Endothelial cell of hepatic sinusoid (primary cell): ENCODE results near the gene SPTBN4.
"Not testable (repeated sequence)": the region's sequence is repeated elsewhere in the genome, so short reads cannot be mapped to it uniquely, and the experiment has no call there.

Experiments
- in situ Hi-C: cut with HindIII; loops from 2 replicates; pipeline ENCODE4 v1.10.0; 2017; ENCODE audit warnings: low sequenced_read_pairs

SPTBN4 gene

DNA sequence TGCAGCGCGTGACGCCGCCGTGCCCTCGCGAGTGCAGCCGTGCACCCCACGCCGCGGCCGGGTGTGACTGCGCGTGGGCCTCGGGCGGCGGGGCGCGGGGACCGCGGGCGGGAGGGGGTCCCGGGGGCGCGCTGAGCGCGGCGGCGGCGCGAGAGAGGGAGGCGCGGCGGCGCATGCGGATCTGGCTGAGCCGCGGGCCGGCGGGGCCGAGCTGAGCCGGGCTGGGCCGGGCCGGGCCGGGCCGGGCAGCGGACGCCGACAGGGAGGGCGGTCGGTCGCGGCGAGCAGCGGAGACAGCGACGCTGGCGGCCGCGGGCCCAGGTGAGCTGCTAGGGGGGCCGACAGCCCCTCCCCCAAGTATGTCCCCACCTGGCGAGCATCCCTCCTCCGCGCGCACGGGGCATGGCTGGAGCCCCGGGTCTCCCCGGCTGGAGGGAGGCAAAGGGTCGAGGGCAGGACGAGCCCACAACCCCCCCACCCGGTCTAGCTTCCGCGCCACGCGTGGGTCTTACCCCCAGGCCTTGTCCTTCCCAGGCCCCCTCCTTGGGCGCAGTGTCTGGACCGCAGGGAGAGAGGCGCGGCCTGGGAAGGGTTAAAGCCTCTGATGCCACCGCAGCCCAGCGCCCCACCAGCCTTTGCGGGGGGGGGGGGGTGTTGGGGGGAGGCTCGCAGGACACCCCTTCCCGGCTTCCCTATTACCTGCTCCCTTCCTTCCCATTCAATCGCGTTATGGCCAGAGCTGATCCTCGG lies at the start of gene SPTBN4:
Gene SPTBN4 (plus strand): TSS at position 17 of the 750 bp plus-strand sequence. CDS start 5,621 bp downstream, outside the sequence.
- in situ Hi-C loops, result no loop called here

DNA sequence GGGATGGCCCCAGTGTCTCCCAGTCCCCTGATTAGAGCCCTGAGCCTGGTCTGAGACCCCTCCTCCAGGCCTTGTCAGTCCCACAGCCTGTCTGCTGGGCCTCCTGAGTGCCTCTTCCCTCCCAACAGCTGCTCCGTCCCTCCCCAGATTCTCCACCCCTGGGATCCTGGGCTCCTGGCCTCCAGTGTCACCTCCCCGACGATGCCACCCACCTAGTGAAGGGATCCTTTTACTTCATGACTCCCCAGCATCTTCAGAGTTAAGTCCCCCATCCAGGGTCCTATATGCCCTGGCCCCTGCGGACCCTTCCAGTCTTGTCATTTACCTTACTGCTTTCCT lies 49.2 kb upstream of the SPTBN4 start:
- in situ Hi-C loops, result no loop called here

GRCh38 chr19:40418040-40418439 lies 48.8 kb upstream of the SPTBN4 start:
- in situ Hi-C loops, result no loop called here

DNA sequence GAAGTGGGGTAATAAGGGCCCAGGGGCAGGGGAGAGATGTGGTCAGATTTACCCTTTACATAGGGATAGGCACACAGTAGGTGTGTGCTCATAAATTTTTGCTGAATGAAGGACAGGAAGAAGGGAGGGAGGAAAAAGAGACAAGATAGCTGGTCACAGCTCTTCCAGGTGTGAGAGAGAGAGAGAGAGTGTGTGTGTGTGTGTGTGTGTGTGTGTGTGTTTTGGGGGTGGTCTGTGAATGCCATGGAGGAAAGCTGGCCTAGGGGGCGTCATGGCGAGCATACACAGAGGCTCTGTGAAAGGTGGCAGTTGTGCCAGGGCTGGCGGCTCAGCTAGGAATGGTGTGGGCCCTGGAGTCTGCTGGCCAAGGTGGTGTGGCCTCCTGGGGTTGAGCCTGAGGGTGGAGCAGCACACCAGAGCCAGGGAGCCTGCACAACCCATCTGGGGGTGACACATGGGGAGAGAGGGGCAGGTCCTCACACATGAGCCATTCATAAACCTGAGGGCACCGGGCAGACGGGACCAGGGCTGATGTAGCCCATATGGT lies 47.7 kb upstream of the SPTBN4 start:
- in situ Hi-C loops, result no loop called here

DNA sequence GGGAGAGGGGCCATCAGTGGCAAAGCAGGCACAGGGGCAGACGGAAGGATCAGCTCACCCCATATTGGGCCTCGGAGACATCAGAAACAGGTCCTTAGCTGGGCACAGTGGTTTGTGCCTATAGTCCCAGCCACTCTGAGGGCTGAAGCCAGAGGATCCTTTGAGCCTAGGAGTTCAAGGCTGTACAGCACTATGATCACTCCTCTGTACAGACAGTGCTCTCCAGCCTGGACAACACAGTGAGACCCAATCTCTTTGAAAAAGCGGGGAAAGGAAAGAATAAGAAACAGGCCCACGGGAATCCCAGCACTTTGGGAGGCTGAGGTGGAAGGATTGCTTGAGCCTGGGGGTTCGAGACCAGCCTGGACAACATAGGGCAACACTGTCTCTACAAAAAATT lies 47.0 kb upstream of the SPTBN4 start:
- in situ Hi-C loops, result no loop called here

DNA sequence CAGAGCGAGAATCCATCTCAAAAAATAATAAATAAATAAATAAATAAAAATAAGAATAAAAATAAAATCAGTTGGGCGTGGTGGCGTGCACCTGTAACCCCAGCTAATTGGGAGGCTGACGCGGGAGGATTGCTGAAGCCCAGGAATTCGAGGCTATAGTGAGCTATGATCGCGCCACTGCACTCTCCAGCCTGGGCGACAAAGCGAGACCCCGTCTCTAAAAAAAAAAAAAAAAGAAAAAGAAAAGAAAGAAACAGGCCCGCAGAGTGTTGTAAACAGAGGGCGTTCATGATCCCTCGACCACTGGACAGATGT lies 46.4 kb upstream of the SPTBN4 start:
- in situ Hi-C loops, result no loop called here

DNA sequence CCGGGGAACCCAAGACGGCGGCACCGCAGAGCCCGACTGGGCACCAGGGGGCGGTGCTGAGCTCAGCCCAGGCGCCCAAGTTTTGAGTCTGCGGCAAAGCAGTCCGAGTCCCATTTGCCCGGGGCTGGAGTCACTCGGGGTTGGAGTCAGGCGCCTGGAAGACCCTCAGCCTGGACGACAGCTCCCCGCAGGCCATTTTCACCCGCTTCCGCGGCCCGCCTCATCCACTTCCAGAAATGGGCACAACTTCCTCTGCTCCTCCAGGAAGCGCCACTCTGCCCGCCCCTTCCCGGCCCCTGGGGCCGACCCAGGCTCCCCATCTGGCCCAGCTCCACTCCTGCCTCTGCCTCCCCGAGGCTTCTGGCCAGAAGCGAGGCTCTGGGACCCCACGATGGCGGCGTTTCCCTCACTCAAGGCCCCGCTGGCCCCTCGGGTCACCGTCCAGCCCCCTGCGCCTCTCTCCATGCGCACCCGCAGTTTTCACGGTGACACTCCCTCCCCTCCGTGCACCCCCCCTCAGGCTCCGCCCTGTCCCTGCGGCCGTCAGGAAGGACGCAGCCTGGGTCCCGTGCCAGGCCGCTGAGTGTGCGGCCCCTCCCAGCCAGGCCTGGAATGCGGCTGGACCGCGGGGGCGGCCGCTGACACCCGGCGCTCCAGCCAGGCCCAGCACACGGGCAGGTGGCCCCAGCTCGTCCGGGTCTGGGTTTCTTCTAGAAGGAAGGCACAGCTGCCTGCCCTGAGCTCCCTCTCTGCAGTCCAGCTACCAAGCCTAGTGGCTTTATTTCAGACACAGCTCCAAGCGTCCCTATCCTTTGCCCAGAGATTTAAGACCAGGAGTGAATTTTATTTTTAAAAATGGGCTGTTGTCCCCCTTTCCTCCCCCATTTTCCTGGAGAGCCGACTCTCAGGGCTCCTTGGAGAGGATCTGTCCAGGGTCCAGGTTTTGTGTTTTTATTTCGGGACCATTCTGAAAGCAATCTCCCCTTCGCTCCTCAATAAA lies 45.7 kb upstream of the SPTBN4 start:
- in situ Hi-C loops, result no loop called here

DNA sequence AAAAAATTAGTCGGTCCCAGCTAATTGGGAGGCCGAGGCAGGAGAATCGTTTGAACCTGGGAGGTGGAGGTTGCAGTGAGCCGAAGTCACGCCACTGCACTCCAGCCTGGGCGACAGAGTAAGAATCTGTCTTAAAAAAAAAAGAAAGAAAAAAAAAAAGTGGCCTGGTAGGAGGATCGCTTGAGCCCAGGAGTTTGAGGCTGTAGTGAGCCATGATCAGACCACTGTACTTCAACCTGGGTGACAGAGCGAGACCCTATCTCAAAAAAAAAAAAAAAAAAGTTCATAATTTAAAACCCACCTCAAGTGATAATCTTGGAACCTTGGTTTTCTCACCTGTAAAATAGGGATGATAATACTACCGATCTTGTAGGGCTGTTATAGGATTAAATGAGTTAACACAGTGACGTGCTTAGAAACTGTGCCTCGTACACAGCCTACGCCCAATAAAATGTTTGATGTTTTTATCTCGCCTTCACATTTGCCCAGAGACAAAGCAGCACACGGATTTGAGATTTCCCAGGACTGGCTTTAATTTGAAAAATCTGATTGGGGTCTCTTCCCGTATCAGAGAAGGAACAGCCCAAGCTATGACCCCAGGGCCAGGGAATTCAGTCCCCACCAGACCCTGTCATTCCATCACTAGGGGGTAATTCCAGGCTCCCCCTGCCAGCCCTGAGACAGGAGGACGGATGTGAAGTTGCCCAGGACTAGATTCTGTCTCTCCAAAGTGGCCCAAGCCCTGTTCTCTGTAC lies 44.6 kb upstream of the SPTBN4 start:
- in situ Hi-C loops, result no loop called here

- in situ Hi-C loops, result no loop called here
Observed at GRCh38 chr19:40422748-40423566, 43.8 kb upstream of the SPTBN4 start.

DNA sequence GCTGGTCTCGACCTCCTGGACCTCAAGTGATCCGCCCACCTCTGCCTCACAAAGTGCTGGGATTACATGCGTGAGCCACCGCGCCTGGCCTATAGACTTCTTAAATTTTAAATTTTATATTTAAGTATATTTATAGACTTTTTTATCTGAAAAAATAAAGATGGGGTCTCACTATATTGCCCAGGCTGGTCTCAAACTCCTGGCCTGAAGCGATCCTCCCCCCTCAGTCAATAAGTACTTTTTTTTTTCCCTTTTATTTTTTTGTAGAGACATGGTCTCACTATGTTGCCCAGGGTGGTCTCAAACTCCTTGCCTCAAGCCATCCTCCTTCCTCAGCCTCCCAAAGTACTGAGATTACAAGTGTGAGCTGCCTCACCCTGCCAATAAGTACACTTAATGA lies 42.9 kb upstream of the SPTBN4 start:
- in situ Hi-C loops, result no loop called here

- in situ Hi-C loops, result no loop called here
Observed at GRCh38 chr19:40424637-40425449, 42.0 kb upstream of the SPTBN4 start.

DNA sequence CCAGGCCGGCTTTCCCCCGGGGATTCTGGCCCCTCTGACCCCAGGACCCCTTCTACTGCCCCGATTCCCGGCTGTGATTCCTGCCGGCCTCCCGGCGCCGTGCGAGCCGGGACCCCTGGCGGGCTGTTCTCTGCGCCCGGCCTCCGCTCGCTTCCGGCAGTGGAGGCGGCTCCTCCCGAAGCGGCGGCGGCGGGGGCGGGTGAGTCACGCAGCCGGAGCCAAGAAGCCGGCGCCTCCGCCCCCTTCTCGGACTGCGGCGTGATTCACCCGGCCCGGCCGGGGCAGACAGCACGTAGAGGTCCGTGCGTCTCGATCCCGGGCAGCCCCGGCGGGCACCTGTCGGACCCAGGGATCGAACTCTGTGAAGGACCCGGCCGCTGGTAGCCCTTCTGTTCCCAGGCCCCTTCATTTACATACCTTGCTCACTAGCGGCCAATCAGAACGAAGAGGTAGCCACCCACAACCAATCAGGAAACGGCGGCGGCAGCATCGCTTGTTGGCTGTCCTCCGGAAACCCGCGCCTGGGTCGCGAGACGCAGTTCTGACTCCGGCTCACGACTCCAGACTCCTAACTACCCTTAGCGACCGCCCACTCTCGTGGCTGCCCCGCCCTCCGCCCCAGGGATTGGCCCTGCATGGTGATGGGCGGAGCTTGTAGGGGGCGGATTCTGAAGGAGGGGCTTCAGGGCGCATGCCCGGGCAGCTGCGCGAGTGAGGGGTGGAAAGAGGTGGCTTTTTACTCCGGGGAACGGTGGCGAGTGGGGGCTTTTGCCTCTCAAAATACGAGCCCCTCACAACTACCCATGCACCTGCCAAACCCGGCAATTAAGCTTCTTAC lies 41.1 kb upstream of the SPTBN4 start, which contains the start of gene SERTAD1:
Gene SERTAD1 (minus strand): TSS at position 543 of the 838 bp plus-strand sequence. CDS start 2,446 bp downstream, outside the sequence.
- in situ Hi-C loops, result no loop called here

DNA sequence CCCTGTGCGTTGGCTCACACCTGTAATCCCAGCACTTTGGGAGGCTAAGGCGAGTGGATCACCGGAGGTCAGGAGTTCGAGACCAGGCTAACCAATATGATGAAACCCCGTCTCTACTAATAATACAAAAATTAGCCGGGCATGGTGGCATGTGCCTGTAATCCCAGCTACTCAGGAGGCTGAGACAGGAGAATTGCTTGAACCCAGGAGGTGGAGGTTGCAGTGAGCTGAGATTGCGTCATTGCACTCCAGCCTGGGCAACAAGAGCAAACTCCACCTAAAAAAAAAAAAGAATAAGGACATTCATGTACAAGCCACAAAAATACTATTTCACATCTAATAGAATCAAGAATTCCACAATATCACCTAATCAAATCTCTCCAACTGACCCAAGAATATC lies 38.6 kb upstream of the SPTBN4 start:
- in situ Hi-C loops, result not testable (repeated sequence)

GRCh38 chr19:40430242-40430641 lies 36.6 kb upstream of the SPTBN4 start:
- in situ Hi-C loops, result not testable (repeated sequence)

- in situ Hi-C loops, result no loop called here
Observed at GRCh38 chr19:40431698-40432097, 35.1 kb upstream of the SPTBN4 start.

GRCh38 chr19:40432760-40433159 lies 34.0 kb upstream of the SPTBN4 start:
- in situ Hi-C loops, result not testable (repeated sequence)

DNA sequence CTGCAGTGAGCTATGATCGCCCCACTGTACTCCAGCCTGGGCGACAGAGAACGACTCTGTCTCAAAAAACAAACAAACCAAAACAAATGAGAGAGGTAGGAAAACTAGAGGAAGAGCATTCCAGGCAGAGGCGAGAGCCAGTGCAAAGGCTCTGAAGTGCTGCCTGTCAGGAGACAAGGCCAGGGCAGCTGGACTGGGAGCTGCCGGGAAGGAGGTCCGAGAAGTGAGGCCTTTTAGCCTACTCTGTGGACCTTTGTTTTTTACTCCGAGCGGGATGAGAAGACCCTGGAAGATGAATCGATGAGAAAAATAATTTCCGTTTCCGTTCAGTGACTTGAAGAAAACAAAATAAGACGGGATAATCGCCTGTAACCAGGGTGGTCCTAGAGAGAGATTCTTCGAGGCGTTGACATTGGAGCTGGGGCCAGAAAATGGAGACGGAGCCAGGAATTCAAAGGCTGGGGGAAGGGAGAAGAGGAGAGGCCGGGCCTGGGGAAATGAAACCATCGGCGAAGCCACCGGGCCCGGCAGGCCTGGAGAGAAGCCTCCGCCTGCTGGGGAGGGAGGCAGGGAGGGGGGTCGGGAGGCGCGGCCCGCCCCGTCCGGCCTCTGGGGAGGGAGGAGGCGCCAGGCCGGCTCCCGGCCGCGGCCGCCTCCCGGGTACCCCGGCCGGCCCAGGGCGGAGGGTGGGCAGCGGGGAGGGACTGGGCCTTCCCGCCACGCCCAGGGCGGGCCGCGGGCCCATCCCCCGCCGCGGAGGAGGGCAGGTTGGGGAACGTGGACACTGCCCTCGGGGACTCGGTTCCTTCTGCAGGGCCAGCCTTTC lies 33.2 kb upstream of the SPTBN4 start:
- in situ Hi-C loops, result no loop called here

DNA sequence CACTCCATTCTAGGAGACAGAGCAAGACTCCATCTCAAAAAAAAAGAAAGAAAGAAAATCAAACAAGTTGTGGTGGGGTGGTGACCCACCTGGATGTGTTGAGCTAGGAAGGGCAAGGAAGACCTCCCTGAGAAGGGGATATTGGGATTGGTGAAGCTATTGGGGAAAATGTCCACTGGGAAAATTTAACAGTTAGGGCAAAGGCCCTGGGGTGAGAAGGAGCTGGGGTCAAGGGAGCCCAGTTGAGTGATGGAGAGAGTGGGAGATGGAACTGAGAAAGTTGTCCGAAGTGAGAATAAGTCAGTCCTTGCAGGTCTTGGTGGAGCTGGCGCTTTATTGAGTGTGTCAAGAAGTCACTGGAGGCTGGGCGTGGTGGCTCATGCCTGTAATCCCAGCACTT lies 28.5 kb upstream of the SPTBN4 start:
- in situ Hi-C loops, result no loop called here
